H1 (cell line): Measurements from ENCODE around the gene NENF. TPM values are rescaled to one million over a fixed set of nuclear protein-coding genes. Genes with fewer than 3 reads are reported as not detected.

ENCODE experiments used
- CTCF ChIA-PET: fragments of 300-600 bp; sonication (Branson Sonifier 250); formaldehyde crosslinking; loops from one replicate; lab custom pipeline; 2021; ENCODE audit not compliant: partially characterized antibody; lab: Charles Lee
- POLR2A ChIA-PET: fragments of 300-600 bp; sonication (Branson Sonifier 250); formaldehyde crosslinking; loops from one replicate; lab custom pipeline; 2021; ENCODE audit warnings: inconsistent platforms; ENCODE audit not compliant: partially characterized antibody; lab: Charles Lee
- DNase-seq, 2 experiments: peaks; one replicate each; pipeline versions ENCODE4 v3.0.0 to v3.0.0-alpha.2; 2010 to 2022; ENCODE audit warnings: low spot score in 2 of 2, low read depth in 1 of 2, mixed read lengths in 1 of 2
- FAIRE-seq: peaks from 2 replicates; lab custom pipeline; 2011; peaks lifted over from hg19 to GRCh38; lab: Jason Lieb, UNC
- H2AFZ ChIP-seq: 2 replicates; pipeline ENCODE4 v1.8.1; 2012; ENCODE audit warnings: low read length, inconsistent platforms
- H2AK5ac ChIP-seq: 2 replicates; pipeline ENCODE4 v1.6.1; 2013; ENCODE audit warnings: low read depth, low read length
- H2BK120ac ChIP-seq: replicated peaks from 2 replicates; pipeline ENCODE3; 2013; ENCODE audit warnings: low read depth, low read length, inconsistent platforms
- H2BK12ac ChIP-seq: 2 replicates; pipeline ENCODE4 v1.6.1; 2013; ENCODE audit warnings: low read depth, low read length
- H2BK15ac ChIP-seq: 2 replicates; pipeline ENCODE4 v1.6.1; 2013; ENCODE audit warnings: low read length
- H2BK20ac ChIP-seq: 2 replicates; pipeline ENCODE4 v1.6.1; 2013; ENCODE audit warnings: low read length
- H2BK5ac ChIP-seq: 2 replicates; pipeline ENCODE4 v1.6.1; 2013; ENCODE audit warnings: low read depth, low read length
- H3K14ac ChIP-seq: 2 replicates; pipeline ENCODE4 v1.6.1; 2013; ENCODE audit warnings: inconsistent platforms; ENCODE audit not compliant: insufficient read length
- H3K18ac ChIP-seq: 2 replicates; pipeline ENCODE4 v1.6.1; 2013; ENCODE audit warnings: low read length; ENCODE audit errors: extremely low read depth
- H3K23ac ChIP-seq: 2 replicates; pipeline ENCODE4 v1.6.1; 2013; ENCODE audit warnings: inconsistent platforms; ENCODE audit not compliant: insufficient read length
- H3K23me2 ChIP-seq: 2 replicates; pipeline ENCODE4 v1.6.1; 2013; ENCODE audit warnings: low read depth, low read length
- H3K27ac ChIP-seq: 2 replicates; pipeline ENCODE4 v1.6.1; 2011; ENCODE audit warnings: low read depth, low read length, inconsistent platforms
- H3K27me3 ChIP-seq, 4 experiments: replicated peaks in 1 of 4; 1 replicate in 1 of 4; 2 replicates in 3 of 4; pipeline versions ENCODE4 v1.6.1 to v1.8.1; 2011 to 2013; ENCODE audit warnings: low read length in 3 of 4, mild to moderate bottlenecking in 3 of 4, inconsistent platforms in 2 of 4, mixed read lengths in 2 of 4, moderate library complexity in 1 of 4; ENCODE audit not compliant: control insufficient read depth in 3 of 4, insufficient read depth in 3 of 4; ENCODE audit errors: extremely low read depth in 1 of 4
- H3K36me3 ChIP-seq, 4 experiments: 2 replicates each; pipeline versions ENCODE4 v1.6.1 to v1.8.1; 2011 to 2013; ENCODE audit warnings: mild to moderate bottlenecking in 4 of 4, low read length in 3 of 4, moderate library complexity in 2 of 4, control low read depth in 1 of 4, inconsistent platforms in 1 of 4; ENCODE audit not compliant: insufficient read depth in 4 of 4, control insufficient read depth in 2 of 4
- H3K4ac ChIP-seq: replicated peaks from 2 replicates; pipeline ENCODE3; 2013; ENCODE audit warnings: low read length, low read depth, mixed read lengths, inconsistent platforms; ENCODE audit not compliant: insufficient read length
- H3K4me1 ChIP-seq, 4 experiments: replicated peaks in 1 of 4; 1 replicate in 1 of 4; 2 replicates in 3 of 4; pipeline versions ENCODE4 v1.6.1 to v1.8.1; 2011 to 2013; ENCODE audit warnings: low read length in 3 of 4, inconsistent platforms in 2 of 4, mixed read lengths in 1 of 4; ENCODE audit not compliant: insufficient read depth in 4 of 4, control insufficient read depth in 3 of 4
- H3K4me2 ChIP-seq, 2 experiments: 2 replicates each; pipeline versions ENCODE4 v1.6.1 to v1.8.1; 2011 to 2013; ENCODE audit warnings: low read depth in 2 of 2, low read length in 2 of 2, control low read depth in 1 of 2, inconsistent platforms in 1 of 2, mild to moderate bottlenecking in 1 of 2; ENCODE audit not compliant: insufficient read depth in 1 of 2
- H3K4me3 ChIP-seq, 4 experiments: fragments of 200-600, 300-600 bp in 1 of 4; sonication (generic), shearing (Covaris generic), sonication (Bioruptor Twin) in 1 of 4; 2 replicates each; pipeline versions ENCODE4 v1.5.1 to v1.8.1; 2011 to 2016; ENCODE audit warnings: low read length in 4 of 4, low read depth in 3 of 4, control low read depth in 2 of 4, inconsistent platforms in 2 of 4, mild to moderate bottlenecking in 2 of 4, mixed read lengths in 1 of 4, moderate library complexity in 1 of 4; ENCODE audit not compliant: insufficient read depth in 2 of 4; ENCODE audit errors: extremely low read depth in 1 of 4
- H3K56ac ChIP-seq: replicated peaks from 2 replicates; pipeline ENCODE3; 2013; ENCODE audit warnings: low read depth, mild to moderate bottlenecking, mixed read lengths, low read length, inconsistent platforms; ENCODE audit not compliant: insufficient read length
- H3K79me1 ChIP-seq: 2 replicates; pipeline ENCODE4 v1.6.1; 2013; ENCODE audit warnings: low read depth, low read length, control low read depth
- H3K79me2 ChIP-seq, 2 experiments: 2 replicates each; pipeline versions ENCODE4 v1.6.1 to v1.8.1; 2012 to 2013; ENCODE audit warnings: low read length in 2 of 2, mild to moderate bottlenecking in 2 of 2, inconsistent platforms in 1 of 2; ENCODE audit not compliant: insufficient read depth in 2 of 2, control insufficient read depth in 1 of 2
- H3K9ac ChIP-seq, 4 experiments: replicated peaks in 1 of 4; 1 replicate in 1 of 4; 2 replicates in 3 of 4; pipeline versions ENCODE4 v1.6.1 to v1.8.1; 2011 to 2013; ENCODE audit warnings: low read depth in 3 of 4, low read length in 3 of 4, control low read depth in 2 of 4, mild to moderate bottlenecking in 2 of 4, moderate library complexity in 2 of 4, inconsistent platforms in 1 of 4; ENCODE audit errors: extremely low read depth in 1 of 4
- H3K9me3 ChIP-seq, 2 experiments: 2 replicates each; pipeline versions ENCODE4 v1.6.1 to v1.8.1; 2012 to 2013; ENCODE audit warnings: mild to moderate bottlenecking in 2 of 2, moderate library complexity in 2 of 2, control low read depth in 1 of 2, inconsistent platforms in 1 of 2, low read depth in 1 of 2, low read length in 1 of 2, mixed read lengths in 1 of 2; ENCODE audit not compliant: insufficient read depth in 2 of 2
- H4K20me1 ChIP-seq, 2 experiments: replicated peaks in 1 of 2; 2 replicates each; pipeline versions ENCODE3 to v1.8.1; 2011 to 2013; ENCODE audit warnings: inconsistent platforms in 2 of 2, low read length in 2 of 2, mild to moderate bottlenecking in 1 of 2; ENCODE audit not compliant: insufficient read depth in 2 of 2, control insufficient read depth in 1 of 2
- H4K5ac ChIP-seq: 2 replicates; pipeline ENCODE4 v1.6.1; 2013; ENCODE audit warnings: low read length, low read depth, mixed read lengths, inconsistent platforms; ENCODE audit not compliant: insufficient read length
- H4K8ac ChIP-seq: 2 replicates; pipeline ENCODE4 v1.8.0; 2013; ENCODE audit warnings: mild to moderate bottlenecking, moderate library complexity, low read length, inconsistent platforms; ENCODE audit not compliant: insufficient read depth; ENCODE audit errors: extremely low read depth
- H4K91ac ChIP-seq: replicated peaks from 2 replicates; pipeline ENCODE3; 2013; ENCODE audit warnings: low read length, mixed read lengths, inconsistent platforms; ENCODE audit not compliant: insufficient read length
- NRF1 ChIP-seq: IDR thresholded peaks from 2 replicates; pipeline ENCODE4 v1.6.1; 2011; ENCODE audit warnings: mild to moderate bottlenecking, low read depth, low read length, improper control_type of control experiment
- TAF7 ChIP-seq: optimal IDR thresholded peaks from 2 replicates; pipeline ENCODE3; 2011; ENCODE audit warnings: low read depth, mild to moderate bottlenecking, inconsistent platforms, low read length, moderate library complexity, borderline replicate concordance
- WGBS, 2 experiments: shearing (Covaris generic) in 1 of 2; methylation state at CpG; one replicate each; pipeline versions ENCODE4 v1.1.6 to v1.1.7; 2013 to 2015; ENCODE audit warnings: low lambda C conversion rate in 2 of 2, mixed read lengths in 2 of 2, inconsistent platforms in 1 of 2, low coverage in 1 of 2, missing lambda C conversion rate in 1 of 2; ENCODE audit not compliant: insufficient replicate concordance in 2 of 2, insufficient coverage in 1 of 2, insufficient read length in 1 of 2; ENCODE audit errors: extremely low coverage in 1 of 2, missing lambda C conversion rate in 1 of 2; 5-methylcytosine and 5-hydroxymethylcytosine counted together
- polyA plus RNA-seq, 7 experiments: library from polyadenylated mRNA; depleted of rRNA in 3 of 7; stranded (reverse) in 5 of 7; unstranded in 2 of 7; fragments of >200 nt in 5 of 7; fragments of 200-250 nt in 2 of 7; gene quantifications; 1 replicate in 5 of 7; 2 replicates in 1 of 7; 4 replicates in 1 of 7; pipeline versions ENCODE4 v1.2.1 to v1.2.3, GENCODE V29; 2011 to 2013; ENCODE audit warnings: missing spikeins in 2 of 7, mixed read lengths in 2 of 7
- total RNA-seq: library from RNA; stranded (reverse); fragmentation: NEBNext Ultra II Directional; extraction: Animal tissue kit (Norgen Biotek cat#: 25700); gene quantifications from 2 replicates; pipeline ENCODE4 v1.2.1, GENCODE V29; 2021
- TF ChIP-seq, protein P1 (sequence below): IDR thresholded peaks from 2 replicates; pipeline ENCODE4 v1.6.1; 2012; ENCODE audit warnings: low read length, inconsistent platforms
- TF ChIP-seq, protein P2 (sequence below): IDR thresholded peaks from 2 replicates; pipeline ENCODE4 v1.6.1; 2011; ENCODE audit warnings: low read depth, mild to moderate bottlenecking, low read length; ENCODE audit not compliant: insufficient read depth

The NENF gene
- total and polyA plus RNA-seq, 2 of the 8 experiments (the other 6 are each of a cell fraction or from before 2014, with no cell fraction given) = 27.0 to 28.0 TPM

DNA sequence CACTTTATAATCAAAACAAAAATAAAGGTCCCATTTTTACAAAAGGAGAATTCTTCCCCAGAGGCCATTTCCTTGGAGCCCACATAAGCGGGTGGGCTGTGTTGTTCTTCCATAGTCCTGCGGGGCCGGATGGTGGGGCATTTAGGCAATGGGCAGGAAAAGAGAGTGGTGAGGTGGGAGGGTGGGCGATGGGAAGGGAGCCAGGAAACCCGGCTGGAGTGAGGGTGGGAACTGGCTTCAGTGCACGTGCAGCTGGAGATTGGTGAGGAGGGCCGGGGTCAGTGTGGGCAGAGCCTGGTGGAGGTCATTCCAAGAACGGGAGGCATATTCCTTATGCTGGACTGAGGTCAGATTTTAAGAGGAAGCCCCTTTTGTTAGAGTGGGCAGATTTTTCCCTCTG, 13.6 kb downstream of the NENF start:
- Histone ChIP-seq H3K9me3 (no peaks in the 10 kb centered on the region), H4K5ac (no peak overlapping the region), H2AFZ (no peak overlapping the region), H2BK20ac (no peak overlapping the region), H3K4ac (no peak overlapping the region), H3K18ac (no peak overlapping the region), H2BK5ac (no peak overlapping the region)
- DNase-seq = no peak
- TF ChIP-seq NRF1 = no peak
- no peak for TF ChIP-seq TAF7
- TF ChIP-seq, protein P1, sequence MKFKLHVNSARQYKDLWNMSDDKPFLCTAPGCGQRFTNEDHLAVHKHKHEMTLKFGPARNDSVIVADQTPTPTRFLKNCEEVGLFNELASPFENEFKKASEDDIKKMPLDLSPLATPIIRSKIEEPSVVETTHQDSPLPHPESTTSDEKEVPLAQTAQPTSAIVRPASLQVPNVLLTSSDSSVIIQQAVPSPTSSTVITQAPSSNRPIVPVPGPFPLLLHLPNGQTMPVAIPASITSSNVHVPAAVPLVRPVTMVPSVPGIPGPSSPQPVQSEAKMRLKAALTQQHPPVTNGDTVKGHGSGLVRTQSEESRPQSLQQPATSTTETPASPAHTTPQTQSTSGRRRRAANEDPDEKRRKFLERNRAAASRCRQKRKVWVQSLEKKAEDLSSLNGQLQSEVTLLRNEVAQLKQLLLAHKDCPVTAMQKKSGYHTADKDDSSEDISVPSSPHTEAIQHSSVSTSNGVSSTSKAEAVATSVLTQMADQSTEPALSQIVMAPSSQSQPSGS = no peak
- TF ChIP-seq, protein P2, sequence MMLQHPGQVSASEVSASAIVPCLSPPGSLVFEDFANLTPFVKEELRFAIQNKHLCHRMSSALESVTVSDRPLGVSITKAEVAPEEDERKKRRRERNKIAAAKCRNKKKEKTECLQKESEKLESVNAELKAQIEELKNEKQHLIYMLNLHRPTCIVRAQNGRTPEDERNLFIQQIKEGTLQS = no peak
- TF ChIP-seq, all 59 proteins: peak for 0
- no peak overlapping the region for H3K27ac ChIP-seq
- H4K20me1 ChIP-seq = no peaks in the 10 kb centered on the region
- ChIA-PET POLR2A (no interaction called here), CTCF (interaction anchor here (1.2 to 1.5 kb wide), 2 partner anchors 9 to 13 kb away, joined by 4 to 5 read pairs; no protein-coding TSS in a partner anchor)
- H3K14ac ChIP-seq = no peak overlapping the region
- no peaks in the 10 kb centered on the region for H3K79me2 ChIP-seq
- no peak overlapping the region for H2BK15ac ChIP-seq
- H3K4me1 ChIP-seq = no peaks in the 10 kb centered on the region
- no peak overlapping the region for H4K8ac ChIP-seq
- H2BK12ac ChIP-seq = no peak overlapping the region
- H2BK120ac ChIP-seq = no peak overlapping the region
- H3K79me1 ChIP-seq = no peaks in the 10 kb centered on the region
- H4K91ac ChIP-seq = no peak overlapping the region
- WGBS, 2 experiments = 93% methylated on average over 5 of the region's 8 CpGs; no CpG with 5 or more reads in 1 of the 2 experiments
- no peak overlapping the region for H3K9ac ChIP-seq
- H3K4me2 ChIP-seq = no peak overlapping the region
- no peaks in the 10 kb centered on the region for H3K27me3 ChIP-seq
- H3K23me2 ChIP-seq = no peaks in the 10 kb centered on the region
- no peak overlapping the region for H2AK5ac ChIP-seq
- no peak overlapping the region for H3K23ac ChIP-seq
- no peak overlapping the region for H3K56ac ChIP-seq
- H3K4me3 ChIP-seq = no peak overlapping the region
- FAIRE-seq = no peak
- no peaks in the 10 kb centered on the region; a peak in 1 of 8 replicates for H3K36me3 ChIP-seq
